ENCODE results near the gene ATG4D.
A peak's percentile ranks its signal among the peaks of the same experiment; 100 is the strongest.
"Not testable (repeated sequence)": the region's sequence is repeated elsewhere in the genome, so short reads cannot be mapped to it uniquely, and the experiment has no call there.

Gene ATG4D

DNA sequence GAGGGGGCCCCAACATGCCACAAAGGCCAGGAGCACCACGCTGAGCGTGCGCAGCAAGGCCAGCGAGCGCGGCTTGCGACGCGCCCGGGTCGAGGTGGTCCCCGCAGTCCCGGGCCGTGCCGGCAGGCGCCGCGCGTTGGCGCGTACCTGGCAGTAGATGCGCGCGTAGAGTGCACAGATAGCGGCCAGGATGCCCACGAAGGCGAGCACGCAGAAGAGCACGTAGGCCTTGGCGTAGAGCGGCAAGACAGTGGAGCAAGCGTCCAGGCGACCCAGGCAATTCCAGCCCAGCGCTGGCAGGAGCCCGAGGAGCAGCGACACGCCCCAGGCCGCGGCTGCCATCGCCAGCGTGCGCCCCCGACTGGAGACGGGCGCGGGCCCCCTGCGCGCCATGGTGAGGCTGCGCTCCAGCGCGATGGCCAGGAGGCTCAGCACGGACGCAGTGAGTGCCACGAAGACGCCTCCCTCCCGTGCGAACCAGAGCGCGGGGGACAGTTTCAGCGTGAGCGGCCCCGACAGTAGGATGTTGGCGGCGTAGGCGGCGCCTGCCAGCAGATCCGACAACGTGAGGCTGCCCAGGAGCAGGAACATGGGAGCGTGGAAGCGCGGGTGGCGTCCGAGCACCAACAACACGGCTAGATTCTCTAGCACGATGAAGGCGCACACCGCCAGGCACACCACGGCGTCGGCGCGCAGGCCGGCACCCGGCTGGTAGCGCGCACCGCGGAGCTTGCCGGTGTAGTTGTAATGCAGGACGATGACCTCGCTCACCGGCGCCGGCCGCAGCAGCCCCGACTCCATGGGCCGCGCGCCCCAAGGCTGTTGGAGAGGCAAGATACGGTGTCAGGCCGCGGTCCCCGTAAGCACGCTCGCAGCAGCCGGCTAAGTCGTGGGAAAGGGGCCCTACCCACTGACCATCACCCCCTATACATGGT is 29.2 kb upstream of the ATG4D start:
- no peaks in the 10 kb centered on the region for H3K36me3 Mint-ChIP-seq
- DNase-seq (ENCODE audit: low spot score in 2 of 2) (peak in 1 of 2 donors; percentile 32), ATAC-seq (ENCODE audit: low read depth) (peak; percentile 47)

DNA sequence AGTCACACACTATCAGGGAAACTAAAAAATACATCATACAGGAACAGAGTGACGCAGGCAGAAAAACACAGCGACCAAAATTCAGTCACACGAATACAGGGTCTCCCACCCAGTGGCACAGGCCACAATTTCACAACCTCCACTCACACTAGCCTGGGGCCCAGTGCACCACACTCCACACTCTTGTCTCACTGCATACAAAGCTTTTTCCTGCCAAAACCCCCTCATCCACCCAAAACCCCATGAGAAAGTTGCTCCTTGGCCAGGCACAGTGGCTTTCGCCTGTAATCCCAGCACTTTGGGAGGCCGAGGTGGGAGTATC is 27.7 kb upstream of the ATG4D start:
- H3K36me3 Mint-ChIP-seq: no peaks in the 10 kb centered on the region

More for the DNA sequence above, 29.2 kb upstream of the ATG4D start:
- Mint-ChIP-seq H3K9me3 (no peaks in the 10 kb centered on the region), H3K27me3 (peaks cover 35% of the 10 kb centered on the region), H3K4me3 (no peak overlapping the region), H3K4me1 (peaks cover 19% of the 10 kb centered on the region), H3K27ac (no peak overlapping the region)

DNA sequence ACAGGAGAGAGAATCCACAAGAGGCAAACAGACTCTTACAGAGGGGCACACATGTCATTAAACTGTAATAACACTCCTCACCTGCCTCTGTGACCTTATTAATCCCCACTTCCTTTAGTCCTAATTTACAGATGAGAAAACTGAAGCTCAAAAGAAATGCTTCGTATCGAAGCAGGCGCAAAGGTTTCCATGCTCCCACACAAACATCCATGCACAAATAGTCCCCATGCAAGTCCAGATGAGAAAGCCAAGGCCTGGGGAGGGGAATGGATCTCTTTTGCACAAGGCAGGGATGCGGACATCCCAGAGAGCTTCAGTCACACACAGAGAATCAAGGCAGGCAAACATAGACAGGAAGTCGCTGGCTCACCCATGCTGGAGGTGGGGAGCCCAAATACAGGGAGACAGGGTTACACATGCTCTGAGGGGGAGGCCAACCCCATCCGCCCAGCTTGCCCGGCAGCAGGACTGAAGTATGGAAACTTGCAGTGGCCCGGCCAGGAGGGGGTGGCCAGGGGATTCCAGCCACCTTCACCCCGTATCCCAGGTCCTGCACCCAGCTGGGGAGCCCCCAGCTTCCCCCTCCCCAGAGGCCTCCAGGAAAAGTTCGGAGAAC is 26.9 kb upstream of the ATG4D start:
- Mint-ChIP-seq H3K4me1 (peaks cover 20% of the 10 kb centered on the region), H3K36me3 (no peaks in the 10 kb centered on the region), H3K27me3 (peaks cover 39% of the 10 kb centered on the region), H3K27ac (no peak overlapping the region), H3K4me3 (peak overlapping the region; percentile 10), H3K9me3 (no peaks in the 10 kb centered on the region)
- DNase-seq (ENCODE audit: low spot score in 2 of 2) (no peak), ATAC-seq (ENCODE audit: low read depth) (no peak)

More for the DNA sequence above, 27.7 kb upstream of the ATG4D start:
- Mint-ChIP-seq H3K27me3 (peaks cover 41% of the 10 kb centered on the region), H3K4me1 (peaks cover 20% of the 10 kb centered on the region), H3K4me3 (no peak overlapping the region), H3K27ac (no peak overlapping the region), H3K9me3 (no peaks in the 10 kb centered on the region)
- ATAC-seq (ENCODE audit: low read depth) (no peak), DNase-seq (ENCODE audit: low spot score in 2 of 2) (no peak)

DNA sequence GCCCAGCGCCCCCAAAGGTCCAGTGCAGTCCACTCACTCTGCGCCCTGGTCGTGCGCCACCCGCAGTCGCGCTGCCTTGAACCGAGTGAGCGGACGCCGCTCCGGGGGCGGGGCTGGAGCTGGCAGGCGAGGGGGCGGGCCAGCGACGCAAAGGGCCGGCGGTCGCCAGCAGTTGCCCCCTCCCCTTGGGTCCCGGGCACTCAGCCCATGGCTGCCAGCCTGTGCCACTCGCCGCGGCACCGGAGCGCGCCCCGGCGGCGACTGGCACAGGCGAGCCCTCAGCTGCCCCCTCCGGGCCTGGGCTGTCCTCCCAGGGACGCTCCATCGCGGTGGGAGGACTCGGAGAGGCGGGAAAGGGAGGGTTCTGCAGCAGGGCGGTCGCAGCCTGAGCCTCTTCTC is 26.3 kb upstream of the ATG4D start, which contains the start of gene S1PR5:
Gene S1PR5 (minus strand): TSS at position 87 of the 399 bp plus-strand sequence. CDS start 2,436 bp downstream, outside the sequence.
- DNase-seq (ENCODE audit: low spot score in 2 of 2) (peak in 1 of 2 donors; percentile 30), ATAC-seq (ENCODE audit: low read depth) (no peak)
- no peaks in the 10 kb centered on the region for H3K9me3 Mint-ChIP-seq
- no peaks in the 10 kb centered on the region for H3K36me3 Mint-ChIP-seq
- peak within 1 kb of the TSS; percentile 45 for H3K4me3 Mint-ChIP-seq
- H3K4me1 Mint-ChIP-seq: peaks cover 20% of the 10 kb centered on the region
- peaks cover 39% of the 10 kb centered on the region for H3K27me3 Mint-ChIP-seq
- no peak within 1 kb of the TSS for H3K27ac Mint-ChIP-seq

DNA sequence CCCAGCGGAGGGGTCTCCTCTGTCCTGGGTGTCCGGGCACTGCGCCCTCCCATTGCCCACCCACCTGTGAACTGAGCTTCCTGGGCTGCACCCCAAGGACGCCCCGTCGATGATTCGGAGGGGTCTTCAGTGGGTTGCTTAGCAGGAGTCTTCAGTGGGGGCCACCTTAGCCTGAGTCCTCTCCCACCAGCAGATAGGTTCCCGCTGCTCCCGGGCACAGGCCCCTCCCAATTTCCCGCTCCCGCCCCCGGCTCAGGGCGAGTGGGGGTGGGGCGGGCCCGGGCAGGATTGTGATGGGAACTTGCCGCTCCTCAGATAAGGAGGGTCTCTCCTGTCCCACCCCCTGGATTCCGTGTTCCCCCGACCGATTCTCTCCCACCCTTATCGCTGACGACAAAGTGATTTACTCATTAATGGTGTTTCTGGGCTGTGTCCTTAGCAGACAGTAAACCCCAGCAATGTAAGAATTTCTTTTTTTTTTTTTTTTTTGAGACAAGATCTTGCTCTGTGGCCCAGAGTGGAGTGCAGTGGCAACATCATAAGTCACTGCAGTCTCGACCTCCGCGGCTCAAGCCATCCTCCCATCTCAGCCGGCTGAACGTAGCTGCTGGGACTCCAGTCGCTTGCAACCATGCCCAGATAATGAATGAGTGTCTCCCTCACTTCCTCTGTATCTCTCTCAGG is 25.8 kb upstream of the ATG4D start:
- peaks cover 20% of the 10 kb centered on the region for H3K4me1 Mint-ChIP-seq
- H3K27ac Mint-ChIP-seq: no peak overlapping the region
- peak overlapping the region; percentile 45 for H3K4me3 Mint-ChIP-seq
- ATAC-seq (ENCODE audit: low read depth): peak; percentile 55
- no peaks in the 10 kb centered on the region for H3K9me3 Mint-ChIP-seq
- no peak for DNase-seq (ENCODE audit: low spot score in 2 of 2)
- no peaks in the 10 kb centered on the region for H3K36me3 Mint-ChIP-seq
- H3K27me3 Mint-ChIP-seq: peaks cover 39% of the 10 kb centered on the region

DNA sequence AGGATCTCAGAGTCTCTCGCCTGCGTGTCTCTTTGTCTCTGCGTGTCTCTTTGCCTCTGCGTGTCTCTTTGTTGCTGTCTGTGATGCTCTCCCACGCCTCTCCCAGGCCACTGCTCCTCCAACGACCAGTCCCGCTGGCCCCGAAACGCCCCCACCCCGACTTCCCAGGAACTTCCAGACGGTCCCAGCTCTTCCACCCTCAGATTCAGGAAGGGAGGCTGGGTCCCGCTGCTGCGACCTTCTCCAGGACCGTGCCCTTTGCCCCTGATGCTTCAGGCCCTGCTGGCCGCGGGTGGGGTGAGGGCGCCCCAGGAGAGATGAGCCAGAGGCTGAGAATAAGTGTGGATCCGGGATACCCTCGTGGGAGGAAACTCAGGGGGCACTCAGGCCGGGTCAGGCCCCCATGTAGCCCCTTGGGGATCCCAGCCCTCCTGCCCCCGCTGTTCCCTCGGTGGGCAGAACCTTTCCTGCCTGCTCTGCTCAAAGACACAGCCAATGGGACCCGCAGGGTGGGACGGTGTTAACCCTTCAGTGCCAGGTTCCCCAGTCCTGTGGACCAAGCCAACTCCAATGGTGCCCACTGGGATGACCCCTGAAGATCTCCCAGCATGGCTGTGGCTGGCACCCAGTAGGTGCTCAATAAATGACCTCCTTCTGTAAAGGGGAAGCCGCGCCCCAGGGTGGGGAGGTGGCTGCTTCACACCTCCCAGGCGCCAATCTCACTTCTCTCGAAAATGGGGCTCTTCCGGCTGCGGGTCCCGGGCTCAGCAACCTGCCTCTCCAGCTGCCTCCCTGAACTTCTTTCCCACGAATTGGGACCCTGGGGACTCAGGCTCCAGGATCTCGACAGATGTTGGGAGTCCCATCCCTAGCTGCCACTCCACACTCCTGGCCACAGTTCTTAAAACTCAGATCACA is 25.0 kb upstream of the ATG4D start:
- Mint-ChIP-seq H3K36me3 (no peaks in the 10 kb centered on the region), H3K4me1 (peaks cover 20% of the 10 kb centered on the region), H3K27ac (no peak overlapping the region), H3K9me3 (no peaks in the 10 kb centered on the region), H3K27me3 (peaks cover 32% of the 10 kb centered on the region), H3K4me3 (peak overlapping the region; percentile 42)
- no peak for DNase-seq (ENCODE audit: low spot score in 2 of 2)
- peak; percentile 62 for ATAC-seq (ENCODE audit: low read depth)

DNA sequence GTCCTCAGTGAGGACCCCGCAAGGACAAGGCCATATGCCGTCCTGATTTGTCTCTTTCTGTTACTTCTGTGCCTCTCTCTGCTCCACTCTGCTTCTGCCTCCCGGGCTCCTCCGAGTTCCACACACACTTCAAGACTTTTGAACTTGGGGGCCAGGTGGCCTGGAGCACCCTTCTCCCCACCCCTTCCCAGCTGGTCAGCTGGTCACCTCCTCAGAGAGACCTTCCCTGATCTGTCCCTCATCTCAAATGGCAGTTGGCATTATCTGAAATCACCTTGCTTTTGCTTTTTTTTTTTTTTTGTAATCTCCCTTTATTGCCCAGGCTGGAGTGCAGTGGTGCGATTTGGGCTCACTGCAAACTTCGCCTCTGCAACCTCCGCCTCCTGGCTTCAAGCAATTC is 24.3 kb upstream of the ATG4D start:
- DNase-seq (ENCODE audit: low spot score in 2 of 2) (no peak), ATAC-seq (ENCODE audit: low read depth) (no peak)
- H3K4me1 Mint-ChIP-seq: peaks cover 17% of the 10 kb centered on the region
- no peak overlapping the region for H3K27ac Mint-ChIP-seq
- peaks cover 30% of the 10 kb centered on the region for H3K27me3 Mint-ChIP-seq
- H3K4me3 Mint-ChIP-seq: peak overlapping the region; percentile 42
- H3K9me3 Mint-ChIP-seq: no peaks in the 10 kb centered on the region
- H3K36me3 Mint-ChIP-seq: no peaks in the 10 kb centered on the region

DNA sequence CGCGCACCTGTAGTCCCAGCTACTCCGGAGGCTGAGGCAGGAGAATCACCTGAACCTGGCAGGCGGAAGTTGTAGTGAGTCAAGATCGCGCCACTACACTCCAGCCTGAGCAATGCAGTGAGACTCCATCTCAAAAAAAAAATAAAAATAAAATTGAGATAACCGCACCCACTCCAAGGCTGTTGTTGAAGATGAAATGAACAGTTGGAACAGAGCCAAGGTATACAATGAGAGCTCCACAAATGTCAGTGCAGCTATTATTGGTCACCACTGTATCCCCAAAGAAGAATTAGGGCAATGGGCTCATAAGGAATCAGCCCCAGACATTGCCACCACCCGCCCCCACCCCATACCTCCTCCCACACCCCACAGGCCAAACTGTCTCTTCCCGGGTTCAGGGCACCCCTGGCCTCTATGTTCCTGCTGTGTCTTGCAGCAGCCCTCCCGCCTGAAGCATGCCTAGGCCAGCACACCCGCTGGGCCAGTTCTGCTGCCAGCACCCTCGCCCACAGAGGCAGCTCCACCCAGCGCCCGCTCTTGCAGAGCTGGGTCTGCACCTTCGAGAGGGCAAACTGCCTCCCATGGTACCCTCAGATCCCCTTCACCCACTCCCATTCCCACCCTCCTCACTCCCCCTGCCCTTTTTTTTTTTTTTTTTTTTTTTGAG is 22.9 kb upstream of the ATG4D start:
- peaks cover 17% of the 10 kb centered on the region for H3K4me1 Mint-ChIP-seq
- no peak for DNase-seq (ENCODE audit: low spot score in 2 of 2)
- peaks cover 28% of the 10 kb centered on the region for H3K27me3 Mint-ChIP-seq

DNA sequence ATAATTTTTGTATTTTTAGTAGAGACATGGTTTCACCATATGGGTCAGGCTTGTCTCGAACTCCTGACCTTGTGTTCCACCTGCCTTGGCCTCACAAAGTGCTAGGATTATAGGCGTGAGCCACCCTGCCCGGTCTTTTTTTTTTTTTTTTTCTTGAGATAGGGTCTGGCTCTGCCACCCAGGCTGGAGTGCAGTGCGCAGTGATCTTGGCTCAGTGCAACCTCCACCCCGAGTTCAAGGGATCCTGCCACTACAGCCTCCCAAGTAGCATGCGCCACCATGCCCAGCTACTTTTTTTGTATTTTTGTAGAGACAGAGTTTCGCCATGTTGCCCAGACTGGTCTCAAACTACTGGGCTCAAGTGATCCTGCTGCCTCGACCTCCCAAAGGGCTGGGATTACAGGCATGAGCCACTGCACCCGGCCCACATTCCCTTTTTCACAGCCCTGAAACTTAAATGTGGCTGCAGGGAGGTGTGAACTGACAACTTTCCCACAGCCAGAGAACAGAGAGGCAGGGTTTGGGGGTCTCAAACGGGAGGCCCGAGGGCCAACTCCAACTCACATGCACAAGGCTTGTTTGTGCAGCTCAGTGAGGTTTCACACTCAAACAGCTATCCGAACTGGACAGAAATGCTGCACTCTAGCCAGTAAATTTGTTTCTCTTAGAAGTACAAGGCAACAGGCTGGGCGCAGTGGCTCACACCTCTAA is 22.1 kb upstream of the ATG4D start:
- peaks cover 23% of the 10 kb centered on the region for H3K27me3 Mint-ChIP-seq
- H3K4me3 Mint-ChIP-seq: no peak overlapping the region
- H3K9me3 Mint-ChIP-seq: no peaks in the 10 kb centered on the region
- H3K36me3 Mint-ChIP-seq: no peaks in the 10 kb centered on the region
- H3K4me1 Mint-ChIP-seq: peaks cover 17% of the 10 kb centered on the region
- no peak overlapping the region for H3K27ac Mint-ChIP-seq
- ATAC-seq (ENCODE audit: low read depth) (no peak), DNase-seq (ENCODE audit: low spot score in 2 of 2) (no peak)

More for the DNA sequence above, 22.9 kb upstream of the ATG4D start:
- Mint-ChIP-seq H3K9me3 (no peaks in the 10 kb centered on the region), H3K4me3 (no peak overlapping the region), H3K27ac (no peak overlapping the region), H3K36me3 (no peaks in the 10 kb centered on the region)
- ATAC-seq (ENCODE audit: low read depth): no peak

DNA sequence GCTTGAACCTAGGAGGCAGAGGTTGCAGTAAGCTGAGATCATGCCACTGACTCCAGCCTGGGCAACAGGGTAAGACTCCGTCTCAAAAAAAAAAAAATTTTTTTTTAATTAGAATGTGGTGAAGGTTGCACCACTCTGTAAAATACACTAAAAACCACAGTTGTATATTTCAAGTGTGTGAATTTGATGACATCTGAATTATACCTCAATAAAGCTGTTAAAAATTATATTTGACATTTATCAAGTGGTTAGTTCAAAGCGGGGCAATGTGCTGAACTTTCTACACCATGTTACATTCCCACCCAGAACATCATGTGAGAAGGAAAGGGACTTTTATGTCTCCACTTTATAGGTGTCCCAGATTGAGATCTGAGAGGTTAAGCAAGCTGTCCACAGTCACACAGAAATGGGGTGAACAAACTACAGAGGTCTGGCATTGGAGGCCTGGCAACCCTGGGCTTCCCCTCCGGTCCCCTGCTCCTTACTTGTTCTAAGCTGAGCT is 20.5 kb upstream of the ATG4D start:
- Mint-ChIP-seq H3K4me1 (peaks cover 10% of the 10 kb centered on the region), H3K27ac (no peak overlapping the region), H3K9me3 (no peaks in the 10 kb centered on the region), H3K27me3 (peaks cover 17% of the 10 kb centered on the region), H3K36me3 (no peaks in the 10 kb centered on the region), H3K4me3 (no peak overlapping the region)
- DNase-seq (ENCODE audit: low spot score in 2 of 2) (no peak), ATAC-seq (ENCODE audit: low read depth) (no peak)

DNA sequence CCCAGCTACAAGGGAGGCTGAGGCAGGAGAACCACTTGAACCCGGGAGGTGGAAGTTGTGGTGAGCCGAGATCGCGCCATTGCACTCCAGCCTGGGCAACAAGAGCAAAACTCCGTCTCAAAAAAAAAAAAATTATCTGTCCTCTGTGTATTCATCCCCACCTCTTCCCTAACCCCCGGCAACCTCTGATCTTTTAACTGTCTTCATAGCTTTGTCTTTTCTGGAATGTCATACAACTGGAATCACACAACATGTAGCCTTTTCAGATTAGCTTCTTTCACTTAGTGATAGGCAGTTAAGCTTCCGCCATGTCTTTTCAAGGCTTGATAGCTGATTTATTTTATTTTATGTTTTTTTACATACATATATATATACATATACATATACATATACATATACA is 18.1 kb upstream of the ATG4D start:
- H3K4me1 Mint-ChIP-seq: no peaks in the 10 kb centered on the region
- H3K9me3 Mint-ChIP-seq: no peaks in the 10 kb centered on the region
- H3K27me3 Mint-ChIP-seq: peaks cover 4% of the 10 kb centered on the region
- no peaks in the 10 kb centered on the region for H3K36me3 Mint-ChIP-seq
- ATAC-seq (ENCODE audit: low read depth): no peak
- no peak overlapping the region for H3K4me3 Mint-ChIP-seq
- no peak for DNase-seq (ENCODE audit: low spot score in 2 of 2)
- no peak overlapping the region for H3K27ac Mint-ChIP-seq

DNA sequence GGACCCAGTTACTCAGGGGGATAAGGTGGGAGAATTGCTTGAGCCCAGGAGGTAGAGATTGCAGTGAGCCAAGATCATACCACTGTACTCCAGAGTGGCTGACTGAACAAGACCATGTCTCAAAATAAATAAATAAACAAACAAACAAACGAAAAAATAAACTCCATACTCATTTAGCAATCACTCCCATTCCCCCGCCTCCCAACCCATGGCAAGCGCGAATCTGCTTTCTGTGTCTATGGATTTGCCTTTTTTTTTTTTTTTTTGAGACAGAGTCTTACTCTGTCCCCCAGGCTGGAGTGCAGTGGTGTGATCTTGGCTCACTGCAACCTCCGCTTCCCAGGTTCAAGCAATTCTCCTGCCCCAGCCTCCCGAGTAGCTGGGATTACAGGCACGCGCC is 16.8 kb upstream of the ATG4D start:
- not testable (repeated sequence) for H3K9me3 Mint-ChIP-seq; H3K27ac Mint-ChIP-seq; DNase-seq (ENCODE audit: low spot score in 2 of 2); H3K27me3 Mint-ChIP-seq; H3K36me3 Mint-ChIP-seq; H3K4me3 Mint-ChIP-seq; H3K4me1 Mint-ChIP-seq; ATAC-seq (ENCODE audit: low read depth)
